HL-60/S4 (cell line): Measurements from ENCODE around the gene SLC6A15.

ENCODE experiments used
- in situ Hi-C: fragments of 300-500 bp; cut with MboI; formaldehyde crosslinking; loops from 2 replicates; pipeline ENCODE4 v1.14.3; 2022; ENCODE audit warnings: low sequenced_read_pairs

Gene SLC6A15

DNA sequence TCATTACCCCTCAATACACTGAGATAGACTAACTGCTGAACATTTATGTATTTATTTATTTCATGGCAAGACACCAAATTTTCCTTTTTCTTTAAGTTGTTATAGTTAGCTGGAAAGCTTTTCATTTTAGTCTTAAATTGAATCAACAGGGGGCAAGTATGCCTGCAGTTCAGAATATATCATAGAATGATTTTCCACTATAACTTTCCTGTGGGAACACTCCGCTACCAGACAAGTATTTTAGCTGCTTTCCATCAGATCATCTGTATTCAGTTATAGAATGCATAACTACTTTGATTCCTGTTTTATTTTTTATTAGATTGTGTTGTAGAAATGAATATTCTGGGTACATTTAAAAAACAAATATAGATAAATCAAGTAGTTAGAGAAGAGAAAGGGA, 102.0 kb downstream of the SLC6A15 start:
- in situ Hi-C loops, result no loop called here
